ENCODE data around the gene EGFR. TPM values are rescaled to one million over a fixed set of nuclear protein-coding genes. Genes with fewer than 3 reads are reported as not detected.

The EGFR gene
- total RNA-seq, 1 experiment from 2014 or later, result 448 TPM

DNA sequence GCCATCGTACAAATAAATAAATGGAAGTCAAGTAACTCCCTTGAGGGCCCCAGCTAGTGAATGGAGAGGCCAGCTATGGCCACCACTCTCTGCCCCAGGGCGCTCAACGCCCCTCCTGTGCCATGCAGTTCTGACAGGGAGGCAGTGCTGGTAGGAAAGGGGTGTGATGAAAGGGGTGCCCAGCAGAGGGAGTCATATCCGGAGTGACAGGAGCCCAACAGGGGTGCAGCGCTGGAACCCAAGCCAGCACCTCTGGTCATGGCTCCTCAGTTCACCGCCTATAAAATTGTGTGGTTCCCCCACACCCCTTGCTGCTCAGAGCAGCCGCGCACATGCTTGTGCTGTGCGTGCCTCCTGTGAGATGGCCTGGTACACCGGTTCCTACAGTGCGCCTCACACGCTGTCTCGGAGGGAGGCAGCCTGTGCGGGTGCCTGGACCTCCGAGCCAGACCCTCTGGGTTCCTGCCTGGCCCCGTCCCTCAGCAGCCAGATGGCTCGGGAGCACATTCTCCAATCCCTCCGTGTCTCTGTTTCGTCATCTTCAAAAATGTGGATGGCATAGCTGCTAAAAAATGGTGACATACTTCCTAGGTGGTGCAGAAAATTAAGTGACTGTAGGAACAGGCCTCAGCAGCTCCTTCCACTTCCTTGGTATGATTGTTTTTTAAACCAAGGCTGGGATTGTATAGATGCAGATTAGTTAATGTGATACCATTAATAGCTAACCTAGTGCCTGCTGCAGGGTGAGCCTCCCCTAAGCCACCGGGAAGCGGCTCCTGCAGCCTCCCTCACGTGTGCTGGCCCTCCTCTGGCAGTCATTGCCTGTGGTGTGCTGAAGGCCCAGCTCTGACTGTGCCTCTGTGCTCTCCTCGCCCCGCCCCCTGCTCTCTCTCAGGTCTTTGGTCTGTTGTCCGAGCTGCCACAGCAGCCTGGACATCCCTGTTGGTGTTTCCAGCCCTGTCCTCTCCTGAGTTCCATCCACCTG is 125.8 kb downstream of the EGFR start:
- ChIA-PET CTCF (interaction anchor here (0.8 to 4.4 kb wide), 7 partner anchors 12 to 370 kb away, joined by 3 to 21 read pairs (median 4); no protein-coding TSS in a partner anchor), POLR2A (no interaction called here)
- no peak for DNase-seq (ENCODE audit: unreplicated experiment)
- TF ChIP-seq, protein P1, sequence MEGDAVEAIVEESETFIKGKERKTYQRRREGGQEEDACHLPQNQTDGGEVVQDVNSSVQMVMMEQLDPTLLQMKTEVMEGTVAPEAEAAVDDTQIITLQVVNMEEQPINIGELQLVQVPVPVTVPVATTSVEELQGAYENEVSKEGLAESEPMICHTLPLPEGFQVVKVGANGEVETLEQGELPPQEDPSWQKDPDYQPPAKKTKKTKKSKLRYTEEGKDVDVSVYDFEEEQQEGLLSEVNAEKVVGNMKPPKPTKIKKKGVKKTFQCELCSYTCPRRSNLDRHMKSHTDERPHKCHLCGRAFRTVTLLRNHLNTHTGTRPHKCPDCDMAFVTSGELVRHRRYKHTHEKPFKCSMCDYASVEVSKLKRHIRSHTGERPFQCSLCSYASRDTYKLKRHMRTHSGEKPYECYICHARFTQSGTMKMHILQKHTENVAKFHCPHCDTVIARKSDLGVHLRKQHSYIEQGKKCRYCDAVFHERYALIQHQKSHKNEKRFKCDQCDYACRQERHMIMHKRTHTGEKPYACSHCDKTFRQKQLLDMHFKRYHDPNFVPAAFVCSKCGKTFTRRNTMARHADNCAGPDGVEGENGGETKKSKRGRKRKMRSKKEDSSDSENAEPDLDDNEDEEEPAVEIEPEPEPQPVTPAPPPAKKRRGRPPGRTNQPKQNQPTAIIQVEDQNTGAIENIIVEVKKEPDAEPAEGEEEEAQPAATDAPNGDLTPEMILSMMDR (IDR thresholded peaks at IDR 0.05; ENCODE audit: unreplicated experiment), result peak; percentile 22
- Mint-ChIP-seq H3K27me3 (ENCODE audit: insufficient read depth, unreplicated experiment) (no peaks in the 10 kb centered on the region), H3K4me1 (ENCODE audit: insufficient read depth, unreplicated experiment) (peaks cover 25% of the 10 kb centered on the region), H3K4me3 (ENCODE audit: unreplicated experiment) (no peak overlapping the region), H3K9me3 (ENCODE audit: unreplicated experiment) (no peaks in the 10 kb centered on the region), H3K36me3 (ENCODE audit: insufficient read depth, unreplicated experiment) (peaks cover 82% of the 10 kb centered on the region), H3K27ac (ENCODE audit: low read depth, unreplicated experiment) (no peak overlapping the region)
- BruUV-seq (replicated peaks), result no TSS peak
- intact Hi-C loops (cut with micrococcal nuclease), result no loop called here

DNA sequence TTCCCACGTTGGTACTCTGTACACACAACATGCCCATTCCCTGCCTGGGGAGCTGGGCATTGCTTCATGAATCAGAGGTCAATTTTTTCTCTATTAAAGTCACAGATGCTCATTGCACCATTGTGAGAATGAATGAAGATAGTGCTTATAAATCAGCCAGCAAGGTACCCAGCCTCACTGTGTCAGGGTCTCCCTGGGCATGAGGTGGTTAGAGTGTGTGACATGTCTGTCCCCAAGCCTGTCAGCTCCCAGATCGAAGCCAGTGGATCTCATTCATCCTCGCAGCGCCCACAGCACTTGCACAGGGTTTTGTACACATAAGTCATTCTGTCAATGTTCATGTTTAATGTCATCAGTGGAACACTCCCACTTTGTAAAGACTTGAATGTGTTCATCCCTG is 126.8 kb downstream of the EGFR start:
- H3K27ac Mint-ChIP-seq (ENCODE audit: low read depth, unreplicated experiment), result no peak overlapping the region
- CTCF ChIA-PET, result interaction anchor here (0.6 to 4.4 kb wide), 9 partner anchors 16 to 823 kb away, joined by 3 to 21 read pairs (median 4); no protein-coding TSS in a partner anchor
- DNase-seq (ENCODE audit: unreplicated experiment), result no peak
- H3K9me3 Mint-ChIP-seq (ENCODE audit: unreplicated experiment), result no peaks in the 10 kb centered on the region
- POLR2A ChIA-PET, result interaction anchor here (0.6 kb wide), 2 partner anchors 12 to 64 kb away, joined by 3 read pairs; no protein-coding TSS in a partner anchor
- H3K4me1 Mint-ChIP-seq (ENCODE audit: insufficient read depth, unreplicated experiment), result peaks cover 22% of the 10 kb centered on the region
- BruUV-seq (replicated peaks), result no TSS peak
- no peak overlapping the region for H3K4me3 Mint-ChIP-seq (ENCODE audit: unreplicated experiment)
- no peaks in the 10 kb centered on the region for H3K27me3 Mint-ChIP-seq (ENCODE audit: insufficient read depth, unreplicated experiment)
- intact Hi-C loops (cut with micrococcal nuclease), result no loop called here
- peaks cover 92% of the 10 kb centered on the region for H3K36me3 Mint-ChIP-seq (ENCODE audit: insufficient read depth, unreplicated experiment)
- TF ChIP-seq, protein P1 (IDR thresholded peaks at IDR 0.05; ENCODE audit: unreplicated experiment), result no peak

DNA sequence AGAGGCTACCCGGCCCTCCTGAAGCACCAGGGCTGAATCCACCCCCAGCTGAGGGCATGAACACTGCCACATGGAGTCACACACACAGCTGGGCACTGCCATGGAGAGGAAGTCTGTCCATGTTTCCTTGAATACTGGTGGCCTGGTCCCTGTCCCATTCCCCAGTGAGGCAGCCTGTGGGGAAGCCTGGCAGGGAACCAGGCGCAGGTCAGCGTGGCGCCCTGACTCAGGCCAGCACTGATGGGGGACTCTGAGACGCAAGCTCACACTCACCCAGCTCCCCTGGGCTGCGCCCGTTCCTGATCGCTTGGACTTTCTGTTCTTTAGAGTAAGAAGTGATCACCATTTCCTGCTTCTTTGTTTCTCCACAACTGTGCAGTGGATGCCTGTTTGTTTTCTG is 128.3 kb downstream of the EGFR start:
- Mint-ChIP-seq H3K9me3 (ENCODE audit: unreplicated experiment) (no peaks in the 10 kb centered on the region), H3K4me3 (ENCODE audit: unreplicated experiment) (no peak overlapping the region), H3K36me3 (ENCODE audit: insufficient read depth, unreplicated experiment) (peaks cover 98% of the 10 kb centered on the region), H3K27me3 (ENCODE audit: insufficient read depth, unreplicated experiment) (no peaks in the 10 kb centered on the region), H3K27ac (ENCODE audit: low read depth, unreplicated experiment) (peak overlapping the region; percentile 5), H3K4me1 (ENCODE audit: insufficient read depth, unreplicated experiment) (peaks cover 7% of the 10 kb centered on the region)
- TF ChIP-seq, protein P1 (IDR thresholded peaks at IDR 0.05; ENCODE audit: unreplicated experiment), result no peak
- BruUV-seq (replicated peaks), result no TSS peak
- DNase-seq (ENCODE audit: unreplicated experiment), result no peak
- intact Hi-C loops (cut with micrococcal nuclease), result no loop called here
- POLR2A ChIA-PET, result interaction anchor here (0.6 to 2.4 kb wide), 4 partner anchors 25 to 903 kb away, joined by 3 to 7 read pairs (median 4); no protein-coding TSS in a partner anchor
- CTCF ChIA-PET, result interaction anchor here (1.0 to 4.4 kb wide), 2 partner anchors 121 to 373 kb away, joined by 6 to 21 read pairs; no protein-coding TSS in a partner anchor

DNA sequence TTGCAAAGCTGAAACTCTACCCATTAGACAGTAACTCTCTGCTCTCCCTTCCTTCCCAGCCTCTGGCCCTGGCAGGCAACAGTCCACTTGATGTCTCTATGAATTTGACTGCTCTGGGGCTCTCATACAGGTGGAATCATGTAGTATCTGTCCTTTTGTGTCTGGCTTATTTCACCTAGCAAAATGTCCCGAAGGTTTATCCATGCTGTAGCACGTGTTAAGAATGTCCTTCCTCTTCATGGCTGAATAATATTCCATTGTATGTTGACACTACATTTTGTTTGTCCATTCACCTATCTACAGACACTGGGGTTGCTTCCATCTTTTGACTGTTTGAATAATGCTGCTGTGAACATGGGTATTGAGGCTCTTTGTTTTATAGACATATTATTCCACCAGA is 128.9 kb downstream of the EGFR start:
- peak overlapping the region; percentile 79 for H3K27ac Mint-ChIP-seq (ENCODE audit: low read depth, unreplicated experiment)

More for the DNA sequence above, 128.9 kb downstream of the EGFR start:
- POLR2A ChIA-PET, result interaction anchor here (0.6 to 2.4 kb wide), 3 partner anchors 127 to 903 kb away, joined by 3 to 7 read pairs (median 4); no protein-coding TSS in a partner anchor
- H3K27me3 Mint-ChIP-seq (ENCODE audit: insufficient read depth, unreplicated experiment), result no peaks in the 10 kb centered on the region
- DNase-seq (ENCODE audit: unreplicated experiment), result no peak
- intact Hi-C loops (cut with micrococcal nuclease), result no loop called here
- TF ChIP-seq, protein P1 (IDR thresholded peaks at IDR 0.05; ENCODE audit: unreplicated experiment), result no peak
- H3K36me3 Mint-ChIP-seq (ENCODE audit: insufficient read depth, unreplicated experiment), result peaks cover 98% of the 10 kb centered on the region
- H3K9me3 Mint-ChIP-seq (ENCODE audit: unreplicated experiment), result no peaks in the 10 kb centered on the region
- no TSS peak for BruUV-seq (replicated peaks)
- H3K4me3 Mint-ChIP-seq (ENCODE audit: unreplicated experiment), result no peak overlapping the region
- peaks cover 5% of the 10 kb centered on the region for H3K4me1 Mint-ChIP-seq (ENCODE audit: insufficient read depth, unreplicated experiment)
- CTCF ChIA-PET, result interaction anchor here (4.4 kb wide), 1 partner anchor 373 kb away, joined by 21 read pairs; no protein-coding TSS in a partner anchor
